SIG-M5 treated with dmso at 0.1 percent for 504 hours (cell line): ENCODE data around the gene KCTD17.

Experiments used
- DNase-seq: peaks from one replicate; lab custom pipeline; 2025; ENCODE audit not compliant: unreplicated experiment; lab: John Stamatoyannopoulos, UW

KCTD17 gene

DNA sequence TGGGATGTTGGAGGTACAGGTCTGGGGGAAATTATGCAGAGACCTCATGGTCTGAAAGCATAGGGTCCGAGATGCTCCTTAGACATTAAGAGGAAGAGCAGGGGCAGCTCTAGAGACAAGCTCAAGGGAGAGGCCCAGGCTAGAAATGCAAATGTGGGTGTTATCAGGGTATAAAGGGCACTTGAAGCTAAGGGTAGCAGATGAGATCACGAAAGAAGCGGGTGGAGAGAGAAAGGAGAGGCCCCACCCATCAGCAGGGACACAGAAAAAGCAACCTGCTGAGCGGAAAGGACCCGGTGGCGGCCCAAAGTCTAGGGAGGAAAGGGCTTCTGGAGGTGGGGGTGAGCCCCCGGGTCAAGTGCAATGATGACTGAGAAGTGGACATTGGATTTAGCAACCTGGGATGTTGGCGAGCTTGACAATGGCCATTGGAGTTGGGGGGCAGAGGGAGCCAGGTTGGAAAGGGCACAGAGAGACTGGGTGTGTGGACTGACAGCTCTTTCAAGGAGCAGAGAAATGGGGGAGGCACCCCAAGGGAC lies 49.1 kb downstream of the KCTD17 start:
- DNase-seq, result no peak

GRCh38 chr22:37101311-37102066 lies 49.9 kb downstream of the KCTD17 start:
- DNase-seq, result no peak

GRCh38 chr22:37103151-37103550 lies 51.6 kb downstream of the KCTD17 start:
- DNase-seq, result no peak

GRCh38 chr22:37103656-37104452 lies 52.3 kb downstream of the KCTD17 start:
- DNase-seq, result no peak

DNA sequence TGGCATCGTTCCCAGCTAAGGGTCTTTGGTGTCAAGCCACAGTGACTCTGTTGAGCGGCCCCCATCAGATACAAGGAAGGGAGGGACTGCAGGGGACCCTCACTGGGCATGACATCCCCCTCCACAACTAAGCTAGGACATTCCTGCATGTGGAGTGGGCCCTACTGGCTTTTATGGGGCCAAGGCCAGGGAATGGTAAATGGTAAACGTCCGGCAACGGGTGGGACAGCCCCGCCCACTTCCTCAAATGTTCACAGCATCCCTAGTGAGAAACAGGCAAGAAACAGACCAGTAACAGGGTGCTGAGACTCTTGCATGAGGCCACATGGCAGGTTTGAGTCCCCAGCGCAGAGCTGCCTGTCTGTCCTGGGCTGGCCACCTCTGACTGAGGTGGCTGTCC lies 53.6 kb downstream of the KCTD17 start:
- no peak for DNase-seq

DNA sequence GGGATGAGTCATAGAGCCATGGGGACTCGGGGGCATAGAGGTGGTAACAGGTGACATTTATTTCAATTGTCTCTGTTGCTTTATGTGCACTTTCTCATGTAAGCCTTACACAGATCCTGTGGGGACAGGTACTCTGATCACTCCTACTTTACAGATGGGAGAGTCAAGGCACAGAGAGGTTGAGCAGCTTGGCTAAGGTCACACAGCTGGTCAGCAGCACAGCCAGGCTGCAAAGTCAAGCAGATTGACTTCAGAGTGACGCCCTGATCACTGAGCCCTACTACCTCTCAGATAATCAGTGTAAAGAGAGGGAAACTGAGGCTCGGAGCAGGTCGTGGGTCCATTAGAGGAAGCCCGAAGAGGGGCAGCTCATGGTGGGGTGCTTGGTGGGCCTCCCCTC lies 54.4 kb downstream of the KCTD17 start:
- no peak for DNase-seq

- no peak for DNase-seq
Measured at GRCh38 chr22:37107816-37108621, 56.5 kb downstream of the KCTD17 start.

GRCh38 chr22:37109242-37109917 lies 57.8 kb downstream of the KCTD17 start, which contains the start of gene TMPRSS6:
TSS of gene TMPRSS6 (minus strand) at chr22:37109713. CDS start at chr22:37103417, 6,296 bp downstream.
- no peak for DNase-seq

DNA sequence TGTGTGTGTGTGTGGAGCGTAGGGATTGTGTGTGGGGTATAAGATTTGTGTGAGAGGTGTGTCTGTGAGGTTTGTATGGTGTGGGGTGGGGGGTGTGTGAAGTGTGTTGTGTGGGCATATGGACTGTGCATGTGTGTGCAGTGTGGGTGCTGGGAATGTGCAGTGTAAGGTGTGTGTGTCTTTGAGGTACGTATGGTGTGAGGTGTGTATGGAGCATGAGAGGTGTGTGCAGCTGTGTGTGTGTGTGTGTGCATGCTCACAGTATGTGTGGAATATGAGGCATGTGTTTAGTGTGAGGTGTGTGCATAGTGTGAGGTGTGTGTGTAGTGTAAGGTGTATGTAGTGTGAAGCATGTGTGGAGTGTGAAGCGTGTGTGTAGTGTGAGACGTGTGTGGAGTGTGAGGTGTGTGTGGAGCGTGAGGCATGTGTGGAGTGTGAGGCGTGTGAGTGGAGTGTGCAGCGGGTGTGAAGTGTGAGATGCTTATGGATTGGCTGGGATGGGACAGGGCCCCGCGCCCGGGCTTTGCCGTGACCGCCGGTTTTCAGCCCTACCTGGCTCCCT lies 59.7 kb downstream of the KCTD17 start:
- no peak for DNase-seq

GRCh38 chr22:37112084-37112728 lies 60.7 kb downstream of the KCTD17 start:
- no peak for DNase-seq
